HCT116 (cell line): ENCODE data around the gene F11. TPM values are rescaled to one million over a fixed set of nuclear protein-coding genes. Genes with fewer than 3 reads are reported as not detected.

Experiments
- ATAC-seq: fragments of 200-7000 bp; cut with Tn5 transposase; 2 replicates; pipeline ENCODE4 v1.9.1; 2020; ENCODE audit warnings: mild to moderate bottlenecking, moderate library complexity
- BruUV-seq: library from RNA; stranded (reverse); fragments of 400-500 nt; replicated peaks from 2 replicates; lab custom pipeline; 2021; lab: Mats Ljungman, UMichigan
- CTCF ChIA-PET: fragments of 300-600 bp; sonication (Branson Sonifier 250); formaldehyde crosslinking; loops from one replicate; lab custom pipeline; 2021; ENCODE audit warnings: antibody characterized with exemption; lab: Charles Lee
- POLR2A ChIA-PET: fragments of 300-600, 350-600 bp; sonication (Branson Sonifier 250); formaldehyde crosslinking; loops from one replicate; lab custom pipeline; 2021; ENCODE audit warnings: antibody characterized with exemption; lab: Charles Lee
- RAD21 ChIA-PET, 2 experiments: fragments of 300-600 bp; sonication (Branson Sonifier 250); formaldehyde crosslinking; loops; one replicate each; lab custom pipeline; 2023; ENCODE audit warnings: low total read pairs in 2 of 2; ENCODE audit not compliant: uncharacterized antibody in 2 of 2, unreplicated experiment in 2 of 2, low non-redundant PET in 1 of 2; lab: Charles Lee
- DNase-seq: peaks from one replicate; pipeline ENCODE4 v3.0.0-alpha.2; 2010; ENCODE audit warnings: low read depth, low spot score
- H2AFZ ChIP-seq: fragments of 200-600 bp; shearing (Covaris generic), sonication (generic); 2 replicates; pipeline ENCODE4 v1.6.1; 2017; ENCODE audit warnings: low read depth, mixed run types, mixed read lengths, antibody characterized with exemption, low read length; ENCODE audit not compliant: poor library complexity, severe bottlenecking
- H3K27ac ChIP-seq: 2 replicates; pipeline ENCODE4 v1.5.1; 2012; ENCODE audit warnings: low read depth, low read length
- H3K27me3 ChIP-seq: fragments of 200-600 bp; sonication (generic); 2 replicates; pipeline ENCODE4 v1.6.1; 2016; ENCODE audit warnings: mixed run types, low read length, mixed read lengths; ENCODE audit not compliant: insufficient read depth
- H3K36me3 ChIP-seq, 2 experiments: fragments of 200-500 bp in 1 of 2; fragments of 200-600 bp in 1 of 2; sonication (Bioruptor generic) in 1 of 2; sonication (generic) in 1 of 2; 2 replicates each; pipeline versions ENCODE4 v1.5.1 to v1.6.1; 2014 to 2016; ENCODE audit warnings: low read length in 2 of 2, inconsistent platforms in 1 of 2, mixed read lengths in 1 of 2, mixed run types in 1 of 2; ENCODE audit not compliant: insufficient read depth in 2 of 2, control insufficient read depth in 1 of 2
- H3K4me1 ChIP-seq, 2 experiments: fragments of 200-600 bp in 1 of 2; sonication (generic) in 1 of 2; 2 replicates each; pipeline versions ENCODE4 v1.5.1 to v1.6.1; 2012 to 2017; ENCODE audit warnings: low read length in 2 of 2, inconsistent platforms in 1 of 2, mild to moderate bottlenecking in 1 of 2, mixed read lengths in 1 of 2, mixed run types in 1 of 2, moderate library complexity in 1 of 2; ENCODE audit not compliant: insufficient read depth in 2 of 2, control insufficient read depth in 1 of 2
- H3K4me2 ChIP-seq: fragments of 200-600 bp; sonication (generic); 2 replicates; pipeline ENCODE4 v1.6.1; 2017; ENCODE audit warnings: mixed run types, low read length, mixed read lengths
- H3K4me3 ChIP-seq, 2 experiments: fragments of 200-600 bp in 1 of 2; sonication (generic) in 1 of 2; replicated peaks in 1 of 2; 2 replicates each; pipeline ENCODE4 v1.5.1; 2011 to 2016; ENCODE audit warnings: low read length in 2 of 2, control low read depth in 1 of 2, low read depth in 1 of 2, mild to moderate bottlenecking in 1 of 2, mixed read lengths in 1 of 2, mixed run types in 1 of 2
- H3K79me2 ChIP-seq: fragments of 200-600 bp; sonication (generic); 2 replicates; pipeline ENCODE4 v1.6.1; 2017; ENCODE audit warnings: mild to moderate bottlenecking, mixed run types, low read length, moderate library complexity, mixed read lengths; ENCODE audit not compliant: insufficient read depth
- H3K9ac ChIP-seq: fragments of 200-600 bp; sonication (generic); 2 replicates; pipeline ENCODE4 v1.6.1; 2016; ENCODE audit warnings: low read length, mixed read lengths
- H3K9me2 ChIP-seq: fragments of 200-600 bp; sonication (generic), shearing (Covaris generic); 2 replicates; pipeline ENCODE4 v1.6.1; 2017; ENCODE audit warnings: mixed run types, mild to moderate bottlenecking, moderate library complexity; ENCODE audit not compliant: insufficient read depth
- H3K9me3 ChIP-seq, 2 experiments: fragments of 200-500 bp in 1 of 2; fragments of 200-600 bp in 1 of 2; sonication (Bioruptor generic) in 1 of 2; sonication (generic) in 1 of 2; 2 replicates each; pipeline ENCODE4 v1.6.1; 2014 to 2017; ENCODE audit warnings: low read length in 2 of 2, mixed read lengths in 2 of 2, inconsistent platforms in 1 of 2, low read depth in 1 of 2, mild to moderate bottlenecking in 1 of 2, mixed run types in 1 of 2, moderate library complexity in 1 of 2; ENCODE audit not compliant: control insufficient read depth in 1 of 2, insufficient read depth in 1 of 2
- H4K20me1 ChIP-seq: fragments of 200-600 bp; sonication (generic), shearing (Covaris generic); 2 replicates; pipeline ENCODE4 v1.6.1; 2017; ENCODE audit warnings: mixed run types, mild to moderate bottlenecking, moderate library complexity; ENCODE audit not compliant: insufficient read depth
- CBX3 ChIP-seq: IDR thresholded peaks from 2 replicates; pipeline ENCODE4 v1.6.1; 2012; ENCODE audit warnings: low read depth
- EZH2phosphoT487 ChIP-seq: fragments of 200-600 bp; IDR thresholded peaks from 2 replicates; pipeline ENCODE4 v1.6.1; 2018; ENCODE audit warnings: antibody characterized with exemption, borderline replicate concordance
- FOSL1 ChIP-seq: IDR thresholded peaks from 2 replicates; pipeline ENCODE4 v1.6.1; 2012; ENCODE audit warnings: low read depth
- JUND ChIP-seq: IDR thresholded peaks from 2 replicates; pipeline ENCODE4 v1.6.1; 2012
- POLR2A ChIP-seq: IDR thresholded peaks from 2 replicates; pipeline ENCODE4 v1.7.0; 2011; ENCODE audit warnings: borderline replicate concordance; ENCODE audit not compliant: insufficient read depth, insufficient read length; ENCODE audit errors: extremely low read depth
- POLR2AphosphoS5 ChIP-seq: IDR thresholded peaks from 2 replicates; pipeline ENCODE4 v1.6.1; 2011; ENCODE audit warnings: mild to moderate bottlenecking, low read depth, low read length, moderate library complexity
- SIN3A ChIP-seq: IDR thresholded peaks from 2 replicates; pipeline ENCODE4 v1.6.1; 2012; ENCODE audit warnings: low read depth
- SP1 ChIP-seq: IDR thresholded peaks from 2 replicates; pipeline ENCODE4 v1.6.1; 2012; ENCODE audit warnings: low read depth
- SRF ChIP-seq: IDR thresholded peaks from 2 replicates; pipeline ENCODE4 v1.6.1; 2012; ENCODE audit warnings: low read depth
- TCF7L2 ChIP-seq: IDR thresholded peaks from 2 replicates; pipeline ENCODE4 v1.7.0; 2011; ENCODE audit warnings: borderline replicate concordance, inconsistent platforms; ENCODE audit not compliant: insufficient read depth, insufficient read length; ENCODE audit errors: extremely low read depth
- YY1 ChIP-seq: IDR thresholded peaks from 2 replicates; pipeline ENCODE4 v1.6.1; 2011; ENCODE audit warnings: low read length, low read depth, moderate library complexity, mild to moderate bottlenecking; ENCODE audit not compliant: insufficient replicate concordance; ENCODE audit errors: extremely low read depth
- ZFX ChIP-seq: fragments of 450-650 bp; IDR thresholded peaks from 2 replicates; pipeline ENCODE4 v1.6.1; 2017
- intact Hi-C: fragments of 100-400 bp; cut with micrococcal nuclease; formaldehyde crosslinking; loops from 2 replicates; pipeline ENCODE4 v1.10.0; 2022
- total RNA-seq: library from RNA; stranded (reverse); gene quantifications from one replicate; pipeline ENCODE4 v1.2.1, GENCODE V29; 2021; ENCODE audit not compliant: unreplicated experiment
- TF ChIP-seq, protein P1 (sequence below): IDR thresholded peaks from 2 replicates; pipeline ENCODE4 v1.6.1; 2012
- TF ChIP-seq, protein P2 (sequence below), 3 experiments: fragments of 200-600 bp in 1 of 3; sonication (generic) in 1 of 3; IDR thresholded peaks in 2 of 3; conservative IDR thresholded peaks in 1 of 3; 2 replicates each; pipeline ENCODE4 v1.5.1; 2012 to 2017; ENCODE audit warnings: low read depth in 2 of 3, low read length in 2 of 3, antibody characterized with exemption in 1 of 3, borderline replicate concordance in 1 of 3, control low read depth in 1 of 3, mild to moderate bottlenecking in 1 of 3, mixed read lengths in 1 of 3, mixed run types in 1 of 3, moderate library complexity in 1 of 3; ENCODE audit not compliant: insufficient read depth in 1 of 3
- TF ChIP-seq, protein P3 (sequence below): IDR thresholded peaks from 2 replicates; pipeline ENCODE4 v1.6.1; 2011; ENCODE audit warnings: mild to moderate bottlenecking, low read length, moderate library complexity; ENCODE audit not compliant: insufficient replicate concordance; ENCODE audit errors: extremely low read depth

F11 gene
- total RNA-seq, 1 experiment from 2014 or later: not detected

DNA sequence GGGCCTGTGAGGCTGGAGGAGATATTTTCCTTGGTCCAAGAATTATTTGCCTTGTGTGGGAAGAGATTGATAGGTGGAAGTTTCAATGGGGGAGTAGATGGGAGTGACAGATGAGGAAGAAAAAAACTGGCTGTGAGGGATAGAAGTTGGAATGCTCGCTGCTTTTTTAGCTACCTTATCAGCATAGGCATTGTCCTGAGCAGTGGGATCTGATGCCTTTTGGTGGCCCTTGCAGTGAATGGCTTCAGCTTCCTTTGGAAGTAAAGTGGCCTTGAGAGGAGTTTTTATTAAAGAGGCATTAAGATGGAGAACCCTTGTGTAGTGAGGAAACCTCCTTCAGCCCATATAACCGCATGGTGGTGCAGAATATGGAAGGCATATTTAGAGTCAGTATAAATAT lies 22.7 kb upstream of the F11 start:
- CTCF ChIA-PET: no interaction called here
- TF ChIP-seq CBX3 (no peak), ZFX (no peak)
- TF ChIP-seq, protein P1, sequence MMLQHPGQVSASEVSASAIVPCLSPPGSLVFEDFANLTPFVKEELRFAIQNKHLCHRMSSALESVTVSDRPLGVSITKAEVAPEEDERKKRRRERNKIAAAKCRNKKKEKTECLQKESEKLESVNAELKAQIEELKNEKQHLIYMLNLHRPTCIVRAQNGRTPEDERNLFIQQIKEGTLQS: no peak
- TF ChIP-seq, protein P2, sequence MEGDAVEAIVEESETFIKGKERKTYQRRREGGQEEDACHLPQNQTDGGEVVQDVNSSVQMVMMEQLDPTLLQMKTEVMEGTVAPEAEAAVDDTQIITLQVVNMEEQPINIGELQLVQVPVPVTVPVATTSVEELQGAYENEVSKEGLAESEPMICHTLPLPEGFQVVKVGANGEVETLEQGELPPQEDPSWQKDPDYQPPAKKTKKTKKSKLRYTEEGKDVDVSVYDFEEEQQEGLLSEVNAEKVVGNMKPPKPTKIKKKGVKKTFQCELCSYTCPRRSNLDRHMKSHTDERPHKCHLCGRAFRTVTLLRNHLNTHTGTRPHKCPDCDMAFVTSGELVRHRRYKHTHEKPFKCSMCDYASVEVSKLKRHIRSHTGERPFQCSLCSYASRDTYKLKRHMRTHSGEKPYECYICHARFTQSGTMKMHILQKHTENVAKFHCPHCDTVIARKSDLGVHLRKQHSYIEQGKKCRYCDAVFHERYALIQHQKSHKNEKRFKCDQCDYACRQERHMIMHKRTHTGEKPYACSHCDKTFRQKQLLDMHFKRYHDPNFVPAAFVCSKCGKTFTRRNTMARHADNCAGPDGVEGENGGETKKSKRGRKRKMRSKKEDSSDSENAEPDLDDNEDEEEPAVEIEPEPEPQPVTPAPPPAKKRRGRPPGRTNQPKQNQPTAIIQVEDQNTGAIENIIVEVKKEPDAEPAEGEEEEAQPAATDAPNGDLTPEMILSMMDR (IDR thresholded peaks at IDR 0.05 in 2 of 3, conservative IDR thresholded peaks at IDR 0.05 in 1 of 3; ENCODE audit: borderline replicate concordance in 1 of 3, insufficient read depth in 1 of 3, low read depth in 2 of 3, low read length in 2 of 3): no peak
- no peaks in the 10 kb centered on the region for H4K20me1 ChIP-seq
- ATAC-seq: no peak
- H3K9me3 ChIP-seq: no peaks in the 10 kb centered on the region
- H3K9me2 ChIP-seq: no peaks in the 10 kb centered on the region
- DNase-seq: no peak
- H3K27ac ChIP-seq: no peak overlapping the region
- POLR2A ChIA-PET: no interaction called here
- H3K4me2 ChIP-seq: no peak overlapping the region
- H3K4me3 ChIP-seq: no peak overlapping the region
- H3K9ac ChIP-seq: no peak overlapping the region
- intact Hi-C loops: no loop called here
- no peak overlapping the region for H2AFZ ChIP-seq
- H3K27me3 ChIP-seq: no peaks in the 10 kb centered on the region
- no peaks in the 10 kb centered on the region for H3K79me2 ChIP-seq
- no peaks in the 10 kb centered on the region for H3K36me3 ChIP-seq
- BruUV-seq: no TSS peak
- no peaks in the 10 kb centered on the region for H3K4me1 ChIP-seq
- RAD21 ChIA-PET: no interaction called here

- DNase-seq (no peak), ATAC-seq (no peak)
- Histone ChIP-seq H3K4me2 (no peak overlapping the region), H3K27me3 (no peaks in the 10 kb centered on the region), H3K79me2 (no peaks in the 10 kb centered on the region), H3K4me1 (no peaks in the 10 kb centered on the region), H3K27ac (no peak overlapping the region), H3K9me2 (no peaks in the 10 kb centered on the region), H3K4me3 (no peak overlapping the region), H2AFZ (no peak overlapping the region), H3K36me3 (no peaks in the 10 kb centered on the region), H4K20me1 (no peaks in the 10 kb centered on the region), H3K9ac (no peak overlapping the region), H3K9me3 (no peaks in the 10 kb centered on the region)
- intact Hi-C loops: no loop called here
- BruUV-seq: no TSS peak
- ChIA-PET POLR2A (no interaction called here), RAD21 (no interaction called here), CTCF (no interaction called here)
- TF ChIP-seq EZH2phosphoT487 (no peak), SIN3A (no peak), JUND (no peak), SP1 (no peak), TCF7L2 (no peak), FOSL1 (no peak), POLR2AphosphoS5 (no peak), YY1 (no peak), SRF (no peak), ZFX (no peak), CBX3 (no peak), POLR2A (no peak)
- TF ChIP-seq, protein P3, sequence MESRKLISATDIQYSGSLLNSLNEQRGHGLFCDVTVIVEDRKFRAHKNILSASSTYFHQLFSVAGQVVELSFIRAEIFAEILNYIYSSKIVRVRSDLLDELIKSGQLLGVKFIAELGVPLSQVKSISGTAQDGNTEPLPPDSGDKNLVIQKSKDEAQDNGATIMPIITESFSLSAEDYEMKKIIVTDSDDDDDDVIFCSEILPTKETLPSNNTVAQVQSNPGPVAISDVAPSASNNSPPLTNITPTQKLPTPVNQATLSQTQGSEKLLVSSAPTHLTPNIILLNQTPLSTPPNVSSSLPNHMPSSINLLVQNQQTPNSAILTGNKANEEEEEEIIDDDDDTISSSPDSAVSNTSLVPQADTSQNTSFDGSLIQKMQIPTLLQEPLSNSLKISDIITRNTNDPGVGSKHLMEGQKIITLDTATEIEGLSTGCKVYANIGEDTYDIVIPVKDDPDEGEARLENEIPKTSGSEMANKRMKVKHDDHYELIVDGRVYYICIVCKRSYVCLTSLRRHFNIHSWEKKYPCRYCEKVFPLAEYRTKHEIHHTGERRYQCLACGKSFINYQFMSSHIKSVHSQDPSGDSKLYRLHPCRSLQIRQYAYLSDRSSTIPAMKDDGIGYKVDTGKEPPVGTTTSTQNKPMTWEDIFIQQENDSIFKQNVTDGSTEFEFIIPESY: no peak
Observed at GRCh38 chr4:186244835-186245234, 21.2 kb upstream of the F11 start.
